ENCODE data around the gene FAM110C. TPM values are rescaled to one million over a fixed set of nuclear protein-coding genes. Genes with fewer than 3 reads are reported as not detected.
"Not testable (repeated sequence)": the region's sequence is repeated elsewhere in the genome, so short reads cannot be mapped to it uniquely, and the experiment has no call there.

Gene FAM110C
- total RNA-seq, 6 experiments from 2014 or later = not detected

DNA sequence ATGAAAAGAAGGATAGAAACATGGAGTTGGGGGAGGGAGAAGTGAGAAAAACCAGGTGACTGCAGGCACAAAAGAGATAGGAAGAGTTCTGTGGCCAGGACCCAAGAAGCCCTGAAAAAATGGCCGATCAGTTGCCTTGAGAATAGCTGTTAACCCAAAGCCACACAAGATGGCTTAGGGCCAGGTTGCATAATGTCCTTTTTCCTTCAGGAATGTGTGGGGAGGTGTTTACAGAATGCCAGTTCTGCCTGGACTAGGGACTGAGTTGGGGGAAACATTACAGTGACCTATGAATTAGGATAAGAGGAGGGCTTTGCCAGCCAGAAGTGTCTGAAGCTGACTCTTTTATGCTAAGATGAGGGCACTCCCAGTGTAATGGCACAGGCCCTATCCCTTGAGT, 17.1 kb downstream of the FAM110C start:
- H3K4me3 Mint-ChIP-seq = no peak overlapping the region
- no peak for DNase-seq
- peaks cover 23% of the 10 kb centered on the region for H3K9me3 Mint-ChIP-seq
- no peak overlapping the region for H3K27ac Mint-ChIP-seq
- H3K4me1 Mint-ChIP-seq (ENCODE audit: low read depth) = no peaks in the 10 kb centered on the region
- no peaks in the 10 kb centered on the region for H3K36me3 Mint-ChIP-seq (ENCODE audit: low read depth)
- TF ChIP-seq, protein P1, sequence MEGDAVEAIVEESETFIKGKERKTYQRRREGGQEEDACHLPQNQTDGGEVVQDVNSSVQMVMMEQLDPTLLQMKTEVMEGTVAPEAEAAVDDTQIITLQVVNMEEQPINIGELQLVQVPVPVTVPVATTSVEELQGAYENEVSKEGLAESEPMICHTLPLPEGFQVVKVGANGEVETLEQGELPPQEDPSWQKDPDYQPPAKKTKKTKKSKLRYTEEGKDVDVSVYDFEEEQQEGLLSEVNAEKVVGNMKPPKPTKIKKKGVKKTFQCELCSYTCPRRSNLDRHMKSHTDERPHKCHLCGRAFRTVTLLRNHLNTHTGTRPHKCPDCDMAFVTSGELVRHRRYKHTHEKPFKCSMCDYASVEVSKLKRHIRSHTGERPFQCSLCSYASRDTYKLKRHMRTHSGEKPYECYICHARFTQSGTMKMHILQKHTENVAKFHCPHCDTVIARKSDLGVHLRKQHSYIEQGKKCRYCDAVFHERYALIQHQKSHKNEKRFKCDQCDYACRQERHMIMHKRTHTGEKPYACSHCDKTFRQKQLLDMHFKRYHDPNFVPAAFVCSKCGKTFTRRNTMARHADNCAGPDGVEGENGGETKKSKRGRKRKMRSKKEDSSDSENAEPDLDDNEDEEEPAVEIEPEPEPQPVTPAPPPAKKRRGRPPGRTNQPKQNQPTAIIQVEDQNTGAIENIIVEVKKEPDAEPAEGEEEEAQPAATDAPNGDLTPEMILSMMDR (IDR thresholded peaks at IDR 0.05) = no peak
- H3K27me3 Mint-ChIP-seq (ENCODE audit: insufficient read depth) = peaks cover 2% of the 10 kb centered on the region; the same call in 1 of the 2 replicates

DNA sequence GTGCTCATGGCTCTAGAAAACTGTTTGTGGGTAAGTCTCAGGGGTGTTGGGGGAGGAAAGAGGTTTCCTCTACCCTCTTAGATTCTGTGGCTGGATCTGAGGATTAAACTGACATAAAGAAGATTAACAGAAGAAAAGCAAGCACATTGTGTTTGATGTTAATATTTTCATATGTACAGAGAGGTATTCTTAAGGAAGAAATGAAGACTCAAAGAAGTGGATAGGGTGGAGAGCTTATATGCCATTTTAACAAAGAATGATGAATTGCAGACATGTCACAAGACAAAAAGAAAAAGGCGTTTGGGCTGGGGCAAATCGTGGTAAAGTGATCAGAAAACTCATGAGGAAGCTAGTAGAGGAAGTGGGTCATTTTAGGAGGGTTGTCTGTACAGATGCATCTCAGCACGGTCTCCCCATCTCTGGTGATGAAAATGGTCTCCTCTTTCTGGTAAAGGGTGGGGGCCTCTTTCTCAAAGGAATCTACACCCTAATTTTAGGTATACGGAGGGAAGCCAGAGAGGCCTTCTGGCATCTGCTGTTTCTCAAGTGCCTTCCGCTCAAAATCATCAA, 17.8 kb downstream of the FAM110C start:
- H3K27me3 Mint-ChIP-seq (ENCODE audit: insufficient read depth) = peaks cover 2% of the 10 kb centered on the region; the same call in 1 of the 2 replicates

DNA sequence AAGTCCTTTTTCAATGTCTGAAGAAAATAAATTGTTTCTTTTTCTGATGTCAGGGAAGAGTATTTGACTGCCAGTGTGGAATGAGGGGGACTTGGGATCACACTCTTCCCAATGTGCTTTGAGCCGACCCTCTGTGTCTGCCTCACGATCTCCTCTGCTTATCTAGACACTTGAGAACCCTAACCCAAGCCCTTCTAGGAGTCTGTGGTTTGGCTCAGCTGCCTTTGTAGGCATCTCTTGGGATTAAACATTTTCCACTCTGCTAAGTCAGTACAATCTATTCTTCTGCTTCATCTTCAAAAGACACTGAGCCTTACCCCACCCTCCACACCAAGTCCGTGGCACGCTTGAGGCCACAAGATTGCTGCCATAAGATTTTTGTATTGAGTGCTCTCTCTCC, 19.4 kb downstream of the FAM110C start:
- Mint-ChIP-seq H3K4me1 (ENCODE audit: low read depth) (no peaks in the 10 kb centered on the region), H3K4me3 (no peak overlapping the region), H3K27ac (no peak overlapping the region), H3K36me3 (ENCODE audit: low read depth) (no peaks in the 10 kb centered on the region), H3K9me3 (peaks cover 22% of the 10 kb centered on the region), H3K27me3 (ENCODE audit: insufficient read depth) (peaks cover 2% of the 10 kb centered on the region)
- DNase-seq = no peak
- TF ChIP-seq, protein P1 (IDR thresholded peaks at IDR 0.05) = no peak

More for the DNA sequence above, 17.8 kb downstream of the FAM110C start:
- no peak for DNase-seq
- H3K4me3 Mint-ChIP-seq = no peak overlapping the region
- TF ChIP-seq, protein P1 (IDR thresholded peaks at IDR 0.05) = no peak
- peaks cover 22% of the 10 kb centered on the region for H3K9me3 Mint-ChIP-seq
- no peaks in the 10 kb centered on the region for H3K4me1 Mint-ChIP-seq (ENCODE audit: low read depth)
- H3K36me3 Mint-ChIP-seq (ENCODE audit: low read depth) = no peaks in the 10 kb centered on the region
- no peak overlapping the region for H3K27ac Mint-ChIP-seq

DNA sequence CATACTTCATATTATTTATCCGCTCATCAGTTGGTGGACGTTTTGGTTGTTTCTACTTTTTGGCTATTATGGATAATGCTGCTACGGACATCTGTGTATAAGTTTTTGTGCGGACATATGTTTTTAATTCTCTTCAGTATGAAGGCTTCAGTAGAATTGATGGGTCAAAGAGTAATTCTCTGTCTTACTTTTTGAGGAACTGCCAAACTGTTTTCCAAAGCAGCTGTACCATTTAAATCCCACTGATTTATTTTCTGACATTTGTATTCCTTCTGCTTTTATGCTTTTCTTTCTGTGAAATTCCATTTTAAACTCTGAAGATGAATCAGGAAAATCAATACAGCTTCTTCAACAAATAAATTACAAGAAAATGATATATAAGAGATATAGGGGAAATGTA, 20.8 kb downstream of the FAM110C start:
- H3K36me3 Mint-ChIP-seq (ENCODE audit: low read depth) = no peaks in the 10 kb centered on the region
- TF ChIP-seq, protein P1 (IDR thresholded peaks at IDR 0.05) = no peak
- peaks cover 22% of the 10 kb centered on the region for H3K9me3 Mint-ChIP-seq
- H3K27ac Mint-ChIP-seq = no peak overlapping the region
- DNase-seq = no peak
- peaks cover 2% of the 10 kb centered on the region for H3K27me3 Mint-ChIP-seq (ENCODE audit: insufficient read depth)
- H3K4me3 Mint-ChIP-seq = no peak overlapping the region
- no peaks in the 10 kb centered on the region for H3K4me1 Mint-ChIP-seq (ENCODE audit: low read depth)

DNA sequence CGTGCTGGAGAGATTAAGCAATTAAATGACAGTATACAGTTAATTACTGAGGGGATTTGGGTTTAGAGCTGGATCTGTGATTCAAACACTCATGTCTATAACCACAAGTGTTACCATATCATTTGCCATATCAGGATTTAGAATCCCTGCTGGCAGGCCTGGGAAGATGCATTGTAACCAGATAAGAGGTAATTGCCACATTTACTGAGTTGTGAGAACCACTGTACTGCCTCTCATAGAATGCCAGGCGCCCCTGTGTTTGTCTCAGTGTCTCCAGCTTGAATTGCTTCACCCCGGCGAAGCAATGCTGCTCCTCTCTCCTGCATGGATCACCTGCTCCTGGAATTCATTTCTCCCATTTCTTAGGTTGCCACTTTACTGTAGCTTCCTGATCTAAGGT, 21.7 kb downstream of the FAM110C start:
- DNase-seq; H3K27ac Mint-ChIP-seq; H3K4me1 Mint-ChIP-seq (ENCODE audit: low read depth); H3K36me3 Mint-ChIP-seq (ENCODE audit: low read depth); H3K27me3 Mint-ChIP-seq (ENCODE audit: insufficient read depth); H3K4me3 Mint-ChIP-seq: not testable (repeated sequence)
- H3K9me3 Mint-ChIP-seq = peaks cover 22% of the 10 kb centered on the region

DNA sequence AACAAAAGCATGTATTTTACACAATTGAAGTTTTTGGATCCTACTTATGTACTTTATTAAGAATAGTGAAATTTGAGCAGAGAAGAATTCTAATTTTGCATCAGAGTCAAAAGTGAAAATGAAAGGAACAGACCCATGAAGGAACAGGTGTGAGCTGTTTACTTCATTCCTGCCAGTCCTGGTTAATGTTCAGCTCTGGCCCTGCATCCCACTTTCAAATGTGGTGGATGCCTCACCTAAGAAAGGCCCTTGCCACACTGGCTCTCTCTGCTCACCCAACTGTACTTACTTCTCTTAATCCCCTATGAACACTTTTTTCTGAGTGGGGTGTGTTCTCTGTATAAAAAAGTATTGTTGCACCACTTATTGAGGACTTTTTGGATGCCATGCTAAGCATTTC, 22.2 kb downstream of the FAM110C start:
- no peak overlapping the region for H3K4me3 Mint-ChIP-seq
- H3K9me3 Mint-ChIP-seq = peaks cover 18% of the 10 kb centered on the region
- H3K27me3 Mint-ChIP-seq (ENCODE audit: insufficient read depth) = peaks cover 2% of the 10 kb centered on the region
- no peaks in the 10 kb centered on the region for H3K36me3 Mint-ChIP-seq (ENCODE audit: low read depth)
- no peak overlapping the region for H3K27ac Mint-ChIP-seq
- TF ChIP-seq, protein P1 (IDR thresholded peaks at IDR 0.05) = no peak
- no peak for DNase-seq
- no peaks in the 10 kb centered on the region for H3K4me1 Mint-ChIP-seq (ENCODE audit: low read depth)

Measured in HFFc6 (cell line).